AG04449 (cell line): ENCODE results near the gene CCDC183.
"Not testable (repeated sequence)": the region's sequence is repeated elsewhere in the genome, so short reads cannot be mapped to it uniquely, and the experiment has no call there.

Experiments used
- CTCF ChIA-PET: fragments of 350-600 bp; formaldehyde crosslinking; extraction: SDS; loops from one replicate; lab custom pipeline; 2021; ENCODE audit warnings: antibody characterized with exemption; lab: Yijun Ruan, JAX
- POLR2A ChIA-PET: fragments of 400-600, 350-600 bp; formaldehyde crosslinking; extraction: SDS; loops from one replicate; lab custom pipeline; 2020; ENCODE audit warnings: antibody characterized with exemption, inconsistent platforms; lab: Yijun Ruan, JAX
- DNase-seq: peaks from one replicate; pipeline ENCODE4 v3.0.0-alpha.2; 2010; ENCODE audit warnings: low read depth, low spot score
- H3K4me3 ChIP-seq: 2 replicates; pipeline ENCODE4 v1.5.1; 2011; ENCODE audit warnings: low read depth, mild to moderate bottlenecking, control low read depth, low read length
- CTCF ChIP-seq: IDR thresholded peaks from one replicate; pipeline ENCODE4 v1.5.1; 2011; ENCODE audit warnings: mild to moderate bottlenecking, moderate library complexity, low read length, control low read depth, inconsistent platforms; ENCODE audit not compliant: insufficient read depth; ENCODE audit errors: missing control alignments

Gene CCDC183

DNA sequence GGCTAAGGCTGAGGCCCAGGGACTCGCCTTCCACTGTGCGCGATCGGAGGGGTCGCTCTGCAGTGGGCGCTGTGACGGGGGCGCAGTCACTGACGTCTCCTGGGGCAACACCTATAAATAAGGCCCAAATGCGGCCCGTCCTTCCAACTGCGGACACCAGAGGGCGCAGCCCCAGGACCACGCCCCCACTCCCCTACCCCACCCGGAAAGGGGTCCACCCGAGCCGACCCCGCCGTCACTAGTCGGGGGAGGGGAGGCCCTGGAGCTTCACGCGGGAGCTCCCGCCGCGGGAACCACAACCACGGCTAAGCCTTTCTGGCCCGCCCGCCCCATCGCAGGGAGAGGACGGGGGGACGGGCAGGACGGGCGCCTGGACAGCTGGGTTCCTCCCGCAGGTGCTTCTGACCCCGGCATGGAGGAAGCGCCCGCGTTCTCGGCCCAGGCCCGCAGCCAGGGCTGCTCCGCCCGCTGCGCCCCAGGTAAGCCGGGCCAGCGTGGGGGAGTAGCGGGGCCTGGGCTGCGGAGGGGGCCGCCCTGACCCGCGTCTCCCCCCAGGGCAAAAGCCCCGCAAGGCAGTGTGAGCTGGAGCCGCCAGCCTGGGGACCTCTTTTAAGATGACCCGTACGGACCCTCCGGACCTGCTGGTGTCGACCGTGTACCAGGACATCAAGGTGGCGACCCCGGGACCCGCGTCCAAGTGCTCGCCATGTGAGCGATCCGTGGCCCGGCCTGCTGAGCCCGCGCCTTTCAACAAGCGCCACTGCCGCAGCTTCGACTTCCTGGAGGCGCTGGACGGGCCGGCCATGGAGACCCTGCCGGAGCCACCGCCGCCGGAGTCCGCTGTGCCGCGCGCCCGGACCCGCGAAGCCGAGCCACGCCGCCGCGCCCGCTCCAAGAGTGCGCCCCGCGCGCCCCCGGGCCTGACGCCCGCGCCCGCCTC is 47.9 kb downstream of the CCDC183 start:
- peak; percentile 21 for TF ChIP-seq CTCF
- not testable (repeated sequence) for H3K4me3 ChIP-seq
- CTCF ChIA-PET: interaction anchor here (0.9 to 4.1 kb wide), 7 partner anchors 12 to 192 kb away, joined by 3 to 35 read pairs (median 21); partner anchors contain the start of genes ABCA2 and RABL6

GRCh38 chr9:136844761-136845464 is 48.8 kb downstream of the CCDC183 start:
- TF ChIP-seq CTCF: no peak
- POLR2A ChIA-PET: no interaction called here
- CTCF ChIA-PET: interaction anchor here (0.9 kb wide), 1 partner anchor 18 kb away, joined by 3 read pairs; no protein-coding TSS in a partner anchor
- DNase-seq: no peak
- H3K4me3 ChIP-seq: no peak overlapping the region

More for the DNA sequence above, 47.9 kb downstream of the CCDC183 start:
- DNase-seq, POLR2A ChIA-PET: not testable (repeated sequence)

- no peak for TF ChIP-seq CTCF
- CTCF ChIA-PET: interaction anchor here (0.7 kb wide), 1 partner anchor 105 kb away, joined by 3 read pairs; no protein-coding TSS in a partner anchor
- no peak overlapping the region for H3K4me3 ChIP-seq
Measured at GRCh38 chr9:136845465-136846260, 49.5 kb downstream of the CCDC183 start.

GRCh38 chr9:136846376-136847087 is 50.4 kb downstream of the CCDC183 start:
- no peak for DNase-seq
- CTCF ChIA-PET: interaction anchor here (1.2 to 1.5 kb wide), 4 partner anchors 55 to 200 kb away, joined by 3 to 5 read pairs (median 4); partner anchors contain the start of gene NPDC1
- TF ChIP-seq CTCF: no peak
- H3K4me3 ChIP-seq: peak overlapping the region; percentile 23; the same call in 1 of the 2 replicates
- POLR2A ChIA-PET: interaction anchor here (0.8 to 1.8 kb wide), 5 partner anchors 9 to 189 kb away, joined by 3 to 8 read pairs (median 6); partner anchors contain the start of gene EDF1

More at GRCh38 chr9:136845465-136846260, 49.5 kb downstream of the CCDC183 start:
- POLR2A ChIA-PET: interaction anchor here (1.2 kb wide), 1 partner anchor 190 kb away, joined by 3 read pairs; no protein-coding TSS in a partner anchor
- no peak for DNase-seq
